ENCODE results near the gene ALDH6A1.
A peak's percentile ranks its signal among the peaks of the same experiment; 100 is the strongest.

Gene ALDH6A1

GRCh38 chr14:74048281-74048680 lies 36.0 kb downstream of the ALDH6A1 start:
- DNase-seq, result no peak

- no peak for DNase-seq
Observed at GRCh38 chr14:74045522-74045921, 38.7 kb downstream of the ALDH6A1 start.

GRCh38 chr14:74042296-74042695 lies 42.0 kb downstream of the ALDH6A1 start:
- no peak for DNase-seq

GRCh38 chr14:74038020-74038859 lies 46.0 kb downstream of the ALDH6A1 start:
- peak; percentile 4 for DNase-seq

GRCh38 chr14:74035556-74035955 lies 48.7 kb downstream of the ALDH6A1 start:
- no peak for DNase-seq

GRCh38 chr14:74034572-74034971 lies 49.7 kb downstream of the ALDH6A1 start:
- no peak for DNase-seq

- DNase-seq, result no peak
Observed at GRCh38 chr14:74029136-74029535, 55.1 kb downstream of the ALDH6A1 start.

- no peak for DNase-seq
Observed at GRCh38 chr14:74022346-74022745, 61.9 kb downstream of the ALDH6A1 start.

GRCh38 chr14:74019408-74020137 lies 64.7 kb downstream of the ALDH6A1 start:
- no peak for DNase-seq

- peak; percentile 59 for DNase-seq
Observed at GRCh38 chr14:74018586-74019407, 65.5 kb downstream of the ALDH6A1 start, which contains the start of the genes BBOF1 and ENTPD5. Gene BBOF1 (plus strand): TSS chr14:74019349. CDS start chr14:74019479, 130 bp downstream. Gene ENTPD5 (minus strand): TSS chr14:74019288. CDS start chr14:73988102, 31,186 bp downstream.

GRCh38 chr14:74018174-74018585 lies 66.1 kb downstream of the ALDH6A1 start:
- DNase-seq, result no peak

- no peak for DNase-seq
Observed at GRCh38 chr14:74015963-74016362, 68.3 kb downstream of the ALDH6A1 start.

GRCh38 chr14:74015176-74015575 lies 69.1 kb downstream of the ALDH6A1 start:
- no peak for DNase-seq

- DNase-seq, result no peak
Observed at GRCh38 chr14:74014299-74014698, 70.0 kb downstream of the ALDH6A1 start.

GRCh38 chr14:74008843-74009499 lies 75.3 kb downstream of the ALDH6A1 start:
- no peak for DNase-seq
